ENCODE results near the gene MIS12.

DNA sequence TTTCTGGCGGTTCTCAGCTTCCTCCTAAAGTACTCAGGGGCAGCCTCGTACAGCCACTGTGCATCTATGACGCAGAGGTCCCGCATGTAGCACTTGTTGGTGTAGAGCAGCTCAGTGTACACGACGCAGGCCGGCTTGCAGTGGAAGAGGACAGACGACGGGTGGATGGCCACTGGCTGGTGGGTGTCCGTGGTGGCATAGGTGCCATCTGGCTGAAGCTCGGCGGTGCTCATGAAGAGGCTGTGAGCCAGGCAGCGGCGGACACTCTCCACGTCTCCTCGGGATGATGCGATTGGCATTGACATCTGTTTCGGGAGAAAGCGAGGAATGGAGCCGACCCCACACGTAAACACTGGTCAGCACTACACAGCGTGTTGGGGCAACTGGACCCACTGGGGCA, 42.2 kb upstream of the MIS12 start:
- TF ChIP-seq CTCF (IDR thresholded peaks at IDR 0.05) (no peak), NFYB (CRISPR knock-in tag; conservative IDR thresholded peaks at IDR 0.05; ENCODE audit: low read depth) (no peak), NR2C2 (CRISPR knock-in tag; IDR thresholded peaks at IDR 0.05) (no peak)
- TF ChIP-seq, protein P1, sequence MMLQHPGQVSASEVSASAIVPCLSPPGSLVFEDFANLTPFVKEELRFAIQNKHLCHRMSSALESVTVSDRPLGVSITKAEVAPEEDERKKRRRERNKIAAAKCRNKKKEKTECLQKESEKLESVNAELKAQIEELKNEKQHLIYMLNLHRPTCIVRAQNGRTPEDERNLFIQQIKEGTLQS (CRISPR knock-in tag; conservative IDR thresholded peaks at IDR 0.05): no peak
